Activated CD8-positive, alpha-beta memory T cell treated with anti-CD3 and anti-CD28 coated beads for 4 hours (primary cell): ENCODE data around the gene CAGE1.
A peak's percentile ranks its signal among the peaks of the same experiment; 100 is the strongest.
"Not testable (repeated sequence)": the region's sequence is repeated elsewhere in the genome, so short reads cannot be mapped to it uniquely, and the experiment has no call there.

Experiments used
- DNase-seq, 2 donors: peaks; one replicate each; pipeline ENCODE4 v3.0.0-alpha.2; 2020; ENCODE audit warnings: low read depth in 2 of 2

The CAGE1 gene

GRCh38 chr6:7409740-7410139 is 20.2 kb upstream of the CAGE1 start:
- no peak for DNase-seq

- no peak for DNase-seq
Measured at GRCh38 chr6:7406743-7407142, 17.2 kb upstream of the CAGE1 start.

GRCh38 chr6:7404546-7404945 is 15.0 kb upstream of the CAGE1 start:
- DNase-seq = no peak

- no peak for DNase-seq
Measured at GRCh38 chr6:7402716-7403115, 13.2 kb upstream of the CAGE1 start.

GRCh38 chr6:7401075-7401474 is 11.5 kb upstream of the CAGE1 start:
- no peak for DNase-seq

GRCh38 chr6:7392402-7392801 is 2.9 kb upstream of the CAGE1 start:
- DNase-seq = no peak

- DNase-seq = no peak
Measured at GRCh38 chr6:7391151-7391550, 1.6 kb upstream of the CAGE1 start.

- DNase-seq = peak in 1 of 2 donors; percentile 33
Measured at GRCh38 chr6:7390226-7390878, 810 bp upstream of the CAGE1 start.

GRCh38 chr6:7389162-7389450 is 436 bp downstream of the CAGE1 start:
- no peak for DNase-seq

- DNase-seq = no peak
Measured at GRCh38 chr6:7381092-7381491, 8.4 kb downstream of the CAGE1 start.

- DNase-seq = no peak
Measured at GRCh38 chr6:7378740-7379139, 10.8 kb downstream of the CAGE1 start.

GRCh38 chr6:7377961-7378360 is 11.6 kb downstream of the CAGE1 start:
- DNase-seq = no peak

- no peak for DNase-seq
Measured at GRCh38 chr6:7373739-7374138, 15.8 kb downstream of the CAGE1 start.

GRCh38 chr6:7367408-7367807 is 22.1 kb downstream of the CAGE1 start:
- DNase-seq = no peak

GRCh38 chr6:7351916-7352315 is 37.6 kb downstream of the CAGE1 start:
- not testable (repeated sequence) for DNase-seq

- DNase-seq = not testable (repeated sequence)
Measured at GRCh38 chr6:7350591-7350990, 39.0 kb downstream of the CAGE1 start.

- DNase-seq = not testable (repeated sequence)
Measured at GRCh38 chr6:7347551-7347997, 42.0 kb downstream of the CAGE1 start.

GRCh38 chr6:7344773-7345450 is 44.6 kb downstream of the CAGE1 start:
- DNase-seq = not testable (repeated sequence)

GRCh38 chr6:7343546-7344475 is 45.7 kb downstream of the CAGE1 start:
- DNase-seq = no peak

GRCh38 chr6:7341989-7342742 is 47.4 kb downstream of the CAGE1 start:
- no peak for DNase-seq

- no peak for DNase-seq
Measured at GRCh38 chr6:7341271-7341670, 48.3 kb downstream of the CAGE1 start.
